GM21390 (cell line): ENCODE measurements around the gene EXOC1L.

Experiments
- ATAC-seq: cut with Tn5 transposase; IDR thresholded peaks from one replicate; pipeline ENCODE4 v1.9.1; 2021; ENCODE audit not compliant: unreplicated experiment

EXOC1L gene, protein sequence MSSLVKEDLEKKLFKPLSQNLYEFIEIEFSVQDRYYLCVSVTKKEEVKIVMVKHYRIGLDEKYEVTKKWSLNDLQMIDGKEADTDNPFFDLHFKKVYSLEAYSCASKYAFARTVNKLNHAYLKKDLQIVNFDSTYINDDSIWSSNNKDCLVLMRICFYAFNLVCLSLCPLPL

GRCh38 chr4:55819634-55820033 is at the start of gene EXOC1L:
Gene EXOC1L (plus strand): TSS chr4:55819790. CDS start chr4:55820027, 237 bp downstream.
- no peak for ATAC-seq

- ATAC-seq: no peak
Measured at GRCh38 chr4:55770662-55771061, 48.9 kb upstream of the EXOC1L start.

DNA sequence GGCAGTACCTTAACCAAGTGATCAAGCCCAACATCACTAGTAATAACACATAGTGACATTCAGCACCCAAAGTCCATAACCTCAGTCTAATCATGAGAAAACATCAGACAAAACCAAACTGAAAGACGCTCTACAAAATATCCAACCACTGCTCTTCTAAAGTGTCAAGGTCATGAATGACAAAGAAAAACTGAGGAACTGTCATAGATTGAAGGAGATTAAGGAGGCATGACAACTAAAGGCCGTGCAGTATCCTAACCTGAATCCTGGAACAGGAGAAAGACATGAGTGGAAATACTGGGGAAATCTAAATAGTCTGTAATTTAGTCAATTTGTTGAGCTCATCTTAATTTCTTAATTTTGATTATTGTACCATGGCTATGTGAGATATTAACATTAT is 38.2 kb upstream of the EXOC1L start:
- ATAC-seq: no peak

GRCh38 chr4:55781812-55782211 is 37.8 kb upstream of the EXOC1L start:
- no peak for ATAC-seq

DNA sequence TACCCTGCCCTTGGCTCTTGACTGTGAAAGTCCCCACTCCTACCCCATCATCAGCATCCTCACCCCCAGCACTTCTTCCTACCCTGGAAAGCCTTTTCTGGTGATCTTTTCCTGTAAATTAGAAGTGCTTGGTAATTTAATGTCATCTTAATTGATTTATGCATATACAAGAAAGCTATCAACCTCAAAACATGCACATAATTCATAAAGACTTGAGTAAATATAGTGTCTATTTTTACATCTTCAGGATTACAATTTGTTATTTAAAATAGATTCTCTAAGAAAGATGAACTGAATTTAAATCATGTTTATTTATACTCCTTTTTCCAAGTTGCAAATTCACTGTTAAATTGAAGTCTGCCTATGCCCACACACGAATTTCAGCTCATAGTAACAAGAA is 36.0 kb upstream of the EXOC1L start:
- no peak for ATAC-seq

DNA sequence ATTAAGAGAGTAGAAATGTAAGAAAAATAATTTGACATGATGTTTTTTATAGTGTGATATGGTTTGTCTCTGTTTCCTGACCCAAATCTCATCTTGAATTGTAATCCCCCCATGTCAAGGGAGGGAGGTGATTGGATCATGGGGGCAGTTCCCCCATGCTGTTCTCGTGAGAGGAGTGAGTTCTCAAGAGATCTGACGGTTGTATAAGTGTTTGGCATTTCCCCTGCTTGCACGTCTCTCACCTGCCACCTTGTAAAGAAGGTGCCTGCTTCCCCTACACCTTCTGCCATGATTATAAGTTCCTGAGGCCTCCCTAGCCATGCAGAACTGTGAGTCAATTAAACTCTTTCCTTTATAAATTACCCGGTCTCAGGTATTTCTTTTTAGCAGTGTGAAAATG is 34.8 kb upstream of the EXOC1L start:
- no peak for ATAC-seq

DNA sequence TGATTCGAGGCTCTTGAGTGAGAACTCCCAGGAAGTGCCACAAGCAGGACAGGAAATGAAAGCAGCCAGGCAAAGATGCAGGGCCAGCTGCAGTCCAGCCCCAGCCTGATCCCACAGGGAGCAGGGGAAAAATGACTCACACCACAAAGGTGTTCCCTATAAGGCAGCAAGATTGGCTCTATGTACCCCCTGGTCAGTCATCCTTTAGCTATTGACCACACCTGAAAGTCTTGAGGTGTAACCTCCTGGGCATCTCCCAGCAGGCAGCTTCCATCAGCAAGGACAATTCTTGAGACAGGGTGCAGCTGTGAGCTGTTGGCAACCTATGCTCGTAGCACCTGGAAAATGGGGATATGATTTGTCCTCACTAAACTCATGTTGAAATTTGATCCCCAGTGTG is 27.9 kb upstream of the EXOC1L start:
- no peak for ATAC-seq

DNA sequence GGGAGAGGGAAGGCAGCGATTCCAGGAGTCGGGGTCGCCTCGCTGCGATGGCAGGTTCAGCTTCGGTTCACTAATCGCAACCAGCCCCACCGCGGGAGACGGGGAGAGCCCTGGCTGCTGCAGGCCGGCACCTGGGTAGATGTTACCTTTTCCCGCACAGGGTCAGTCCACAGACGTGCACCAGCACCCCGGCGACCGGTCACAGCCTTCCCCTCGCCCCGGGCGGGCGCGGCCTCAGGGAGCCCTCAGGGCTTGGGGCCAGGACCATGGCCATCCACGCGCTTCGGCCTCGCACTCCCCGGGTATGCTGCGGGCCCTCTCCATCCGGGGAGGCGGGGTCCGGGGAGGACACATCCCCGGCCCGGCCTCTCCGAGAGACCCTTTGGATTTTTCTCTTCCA is 26.1 kb upstream of the EXOC1L start:
- ATAC-seq: no peak

DNA sequence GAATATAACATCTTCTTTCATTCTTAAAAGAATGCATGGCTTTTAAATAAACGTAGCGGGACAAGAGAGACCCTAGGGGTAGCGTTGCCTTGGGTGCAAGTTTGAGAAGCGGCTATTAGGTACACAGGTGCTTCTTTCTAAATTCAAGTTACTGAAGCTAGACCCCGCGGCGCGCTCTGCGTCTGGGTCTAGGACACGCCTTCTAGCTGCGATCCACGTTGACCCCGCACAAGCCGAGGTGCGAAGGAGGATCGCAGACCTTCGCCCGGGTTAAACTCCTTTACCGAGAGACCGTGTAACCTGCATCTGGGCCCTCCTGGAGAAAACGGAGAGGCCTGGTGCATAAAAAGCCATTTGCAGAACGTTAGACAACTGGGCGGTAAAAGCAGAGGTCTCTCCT is 25.5 kb upstream of the EXOC1L start:
- ATAC-seq: no peak

DNA sequence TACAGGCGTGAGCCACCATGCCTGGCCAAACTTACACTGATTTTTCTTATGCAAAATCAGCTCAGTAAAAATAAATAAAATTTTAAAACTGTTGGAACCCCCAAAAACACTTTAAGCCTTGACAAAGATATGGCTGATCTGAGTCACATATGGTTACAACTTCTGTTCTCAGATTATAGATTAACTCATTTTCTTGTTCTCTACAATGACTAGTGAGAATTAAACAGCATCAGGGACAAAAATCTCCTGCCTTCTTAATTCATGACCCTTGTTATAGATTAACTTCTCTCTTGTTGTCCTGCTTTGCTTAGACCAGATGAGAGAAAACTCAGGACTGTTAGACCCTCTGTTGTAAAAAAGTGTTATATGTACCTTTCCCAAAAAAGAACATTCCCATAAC is 24.2 kb upstream of the EXOC1L start:
- no peak for ATAC-seq

- no peak for ATAC-seq
Measured at GRCh38 chr4:55801498-55801897, 18.1 kb upstream of the EXOC1L start.

- ATAC-seq: no peak
Measured at GRCh38 chr4:55807556-55807955, 12.0 kb upstream of the EXOC1L start.

- no peak for ATAC-seq
Measured at GRCh38 chr4:55808186-55808585, 11.4 kb upstream of the EXOC1L start.

GRCh38 chr4:55808632-55809031 is 11.0 kb upstream of the EXOC1L start:
- ATAC-seq: no peak

DNA sequence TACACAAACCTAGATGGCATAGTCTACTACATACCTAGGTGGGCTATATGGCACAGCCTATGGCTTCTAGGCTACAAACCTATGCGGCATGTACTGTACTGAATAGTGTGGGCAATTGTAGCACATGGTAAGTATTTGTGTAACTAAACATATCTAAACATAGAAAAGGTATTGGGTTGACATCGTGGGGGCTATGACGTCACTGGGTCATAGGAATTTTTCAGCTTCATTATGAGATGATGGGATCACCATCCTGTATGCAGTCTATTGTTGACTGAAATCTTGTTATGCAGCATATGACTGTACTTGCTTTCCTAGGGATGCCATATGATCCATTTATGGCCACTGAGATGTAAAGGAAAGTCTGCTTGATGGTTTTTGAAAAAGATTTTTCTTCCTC is 1.9 kb upstream of the EXOC1L start:
- no peak for ATAC-seq

DNA sequence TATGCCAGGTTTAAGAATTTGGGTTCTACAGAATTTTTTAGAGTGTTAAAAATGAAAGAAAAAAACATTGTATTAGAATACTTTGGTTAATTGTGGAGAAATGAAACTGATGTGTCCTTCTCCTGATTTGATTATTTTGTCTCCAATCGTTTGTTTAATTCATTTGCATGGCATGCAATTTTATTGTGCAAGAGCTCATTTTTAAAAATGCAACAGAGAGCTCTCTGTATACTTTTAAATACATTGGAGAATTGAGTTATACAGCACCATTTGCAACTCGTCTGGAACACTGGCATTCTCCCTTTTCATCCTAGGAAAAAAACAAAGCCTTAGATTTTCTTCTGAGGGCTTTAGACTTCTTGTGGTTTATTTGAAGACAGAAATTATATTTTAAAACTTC is 689 bp downstream of the EXOC1L start:
- no peak for ATAC-seq

DNA sequence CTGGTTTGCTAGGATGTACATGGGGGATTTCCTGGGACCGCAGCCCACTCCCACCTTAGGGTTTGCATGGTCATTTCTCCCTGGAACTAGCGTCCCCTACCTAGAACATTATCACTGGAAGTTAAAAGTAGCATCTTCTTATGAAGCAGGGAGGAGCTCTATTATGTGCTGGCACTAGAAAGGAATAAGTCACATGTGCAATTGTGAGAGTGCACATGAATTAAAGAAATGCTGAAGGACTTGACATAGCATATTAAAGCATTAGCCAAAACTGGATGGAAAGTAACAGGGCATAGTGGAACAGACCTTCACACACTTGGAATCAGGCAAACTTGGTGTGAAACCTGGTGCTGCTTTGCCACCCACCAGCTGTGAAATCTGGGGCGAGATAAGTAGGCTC is 2.7 kb downstream of the EXOC1L start:
- no peak for ATAC-seq

DNA sequence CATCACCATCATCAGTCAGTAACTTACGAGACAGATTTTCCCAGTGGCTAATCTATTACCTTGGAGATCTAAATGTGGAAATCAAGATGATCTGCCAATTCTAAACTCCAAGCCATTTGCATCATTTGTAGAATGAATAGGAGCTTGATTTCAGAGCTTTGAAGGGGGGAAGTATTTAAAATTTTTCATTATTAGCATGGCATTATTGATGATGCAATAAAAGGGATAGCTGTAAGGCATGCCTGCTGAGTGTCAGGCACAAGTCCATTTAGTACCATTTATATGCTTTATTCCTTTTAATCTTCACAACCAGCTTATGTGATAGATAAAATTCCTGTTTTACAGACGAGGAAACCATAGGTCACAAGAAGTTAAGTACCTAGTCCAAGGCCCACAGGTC is 5.3 kb downstream of the EXOC1L start:
- no peak for ATAC-seq

DNA sequence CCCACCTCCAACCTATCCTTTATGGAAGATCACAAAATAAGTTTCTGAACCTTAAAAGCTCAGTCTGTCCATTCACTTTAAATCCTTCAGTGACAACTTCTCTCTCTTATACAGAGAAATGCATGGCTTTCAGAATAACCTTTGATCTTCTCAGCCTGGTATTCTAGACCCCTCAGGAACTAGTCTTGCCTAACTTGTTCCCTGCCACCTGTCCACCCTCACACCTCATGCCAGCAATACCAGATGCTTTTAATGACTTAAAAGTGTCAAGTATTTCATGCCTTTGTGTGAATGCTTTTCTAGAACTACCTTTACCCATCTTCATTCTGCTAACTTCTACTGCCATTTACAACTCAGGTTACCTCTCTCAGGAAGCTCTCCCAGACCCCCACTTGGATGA is 7.4 kb downstream of the EXOC1L start:
- no peak for ATAC-seq

GRCh38 chr4:55827582-55827981 is 8.0 kb downstream of the EXOC1L start:
- ATAC-seq: no peak

DNA sequence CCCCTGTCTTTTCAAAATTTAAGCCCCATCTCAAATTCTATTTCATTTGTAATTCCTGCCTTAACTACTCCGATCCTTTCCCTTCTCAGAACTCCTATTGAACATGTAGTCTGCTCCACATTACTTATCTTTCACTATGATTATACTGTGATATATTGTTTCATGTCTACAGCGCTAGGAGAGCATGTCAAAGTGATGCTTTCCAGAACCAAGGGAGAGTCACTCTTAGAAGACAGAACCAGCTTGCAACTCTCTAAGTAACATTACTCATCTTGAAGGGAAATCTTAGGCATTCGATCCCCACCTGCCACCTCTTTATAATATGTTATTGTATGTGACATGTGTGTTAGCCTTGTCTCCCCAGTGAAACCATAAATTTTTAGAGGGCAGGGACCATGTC is 10.5 kb downstream of the EXOC1L start:
- no peak for ATAC-seq

DNA sequence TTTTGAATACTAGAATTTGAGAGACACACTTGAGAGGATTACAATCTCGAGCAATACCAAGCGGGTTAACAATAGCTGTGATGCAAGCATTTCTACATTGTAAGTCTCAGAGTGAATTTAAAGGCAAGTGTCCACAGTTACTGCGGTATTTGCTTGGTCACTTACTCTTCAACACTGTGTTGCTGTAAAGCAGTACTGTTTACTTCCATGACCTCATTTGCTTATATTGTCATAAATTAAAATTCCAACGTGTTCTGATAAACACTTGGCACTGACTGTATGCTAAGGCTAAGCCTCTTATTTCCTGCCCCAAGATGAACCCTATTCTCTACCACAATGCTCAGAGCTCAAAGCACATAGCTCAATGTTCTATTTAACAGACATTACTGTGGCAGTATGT is 11.1 kb downstream of the EXOC1L start:
- ATAC-seq: no peak

- ATAC-seq: no peak
Measured at GRCh38 chr4:55834086-55834795, 14.7 kb downstream of the EXOC1L start.
